ENCODE measurements around the gene MEF2D. TPM values are rescaled to one million over a fixed set of nuclear protein-coding genes. Genes with fewer than 3 reads are reported as not detected.
A peak's percentile ranks its signal among the peaks of the same experiment; 100 is the strongest.

Gene MEF2D
- total RNA-seq, 1 experiment from 2014 or later, result 18.7 TPM

- WGBS (ENCODE audit: extremely low coverage, insufficient read length, low lambda C conversion rate), result no CpG with 5 or more reads among the region's 7 CpGs
- no peak for TF ChIP-seq CTCF (conservative IDR thresholded peaks at IDR 0.05)
- Histone ChIP-seq H3K27ac (ENCODE audit: insufficient read length, low read depth, low read length) (no peak overlapping the region), H3K23me2 (ENCODE audit: insufficient read length, low read depth, low read length, poor library complexity, severe bottlenecking) (peaks cover 20% of the 10 kb centered on the region), H2AFZ (ENCODE audit: low read length) (no peak overlapping the region), H3K14ac (ENCODE audit: insufficient read depth, low read length) (no peak overlapping the region), H2AK5ac (ENCODE audit: insufficient read length, low read length) (no peak overlapping the region), H3K9ac (ENCODE audit: extremely low read depth, insufficient read length, low read length) (no peak overlapping the region), H4K8ac (replicated peaks; ENCODE audit: insufficient read length, low read depth, low read length) (no peak overlapping the region), H4K20me1 (ENCODE audit: control insufficient read depth, insufficient read depth, insufficient read length) (no peaks in the 10 kb centered on the region), H2BK12ac (ENCODE audit: insufficient read length, low read depth, low read length) (no peak overlapping the region), H3K56ac (ENCODE audit: insufficient read length, low read depth, low read length) (no peak overlapping the region), H3K18ac (ENCODE audit: insufficient read length, low read depth, low read length) (no peak overlapping the region), H3K9me3 (ENCODE audit: control insufficient read depth, low read depth, low read length) (no peaks in the 10 kb centered on the region), H3K4me1 (ENCODE audit: insufficient read depth, low read length) (no peaks in the 10 kb centered on the region; the same call in 1 of the 2 replicates), H2BK20ac (ENCODE audit: low read depth, low read length, poor library complexity, severe bottlenecking) (no peak overlapping the region), H3K23ac (ENCODE audit: insufficient read length, low read depth, low read length) (no peak overlapping the region), H2BK120ac (ENCODE audit: low read depth, low read length, poor library complexity, severe bottlenecking) (no peak overlapping the region), H2BK15ac (ENCODE audit: low read depth, low read length) (no peak overlapping the region), H3K4ac (ENCODE audit: low read depth, low read length) (no peak overlapping the region), H4K5ac (ENCODE audit: insufficient read length, low read depth, low read length) (no peak overlapping the region), H2BK5ac (ENCODE audit: insufficient read length, low read length) (no peak overlapping the region), H3K79me1 (ENCODE audit: insufficient read depth, low read depth, low read length, poor library complexity, severe bottlenecking) (no peaks in the 10 kb centered on the region), H3K79me2 (ENCODE audit: insufficient read depth, low read length) (no peaks in the 10 kb centered on the region), H3K4me2 (ENCODE audit: insufficient read depth, insufficient read length, low read length) (no peak overlapping the region), H4K91ac (ENCODE audit: insufficient read length, low read depth, low read length) (no peak overlapping the region), H3K27me3 (ENCODE audit: insufficient read depth, low read length) (peaks cover 55% of the 10 kb centered on the region), H3T11ph (ENCODE audit: low read length) (no peak overlapping the region)
- no peak for DNase-seq
- H3K27me3 Mint-ChIP-seq (ENCODE audit: low read depth), result peaks cover 97% of the 10 kb centered on the region
- H3K4me3 Mint-ChIP-seq, result no peak overlapping the region
- peaks cover 36 to 42% of the 10 kb centered on the region in 2 experiments for H3K4me1 Mint-ChIP-seq
- H3K36me3 Mint-ChIP-seq (ENCODE audit: insufficient read depth in 1 of 3, low read depth in 3 of 3), result no peaks in the 10 kb centered on the region; a peak in 1 of 7 replicates
- H3K9me3 Mint-ChIP-seq, result no peaks in the 10 kb centered on the region; a peak in 1 of 5 replicates
- H3K27ac Mint-ChIP-seq, result peak overlapping the region in 1 of 3 experiments; percentile 81; a peak in 1 of 7 replicates
These were observed 76.9 kb downstream of the MEF2D start for GRCh38 chr1:156423422-156424352.
